AG10803 (cell line): Measurements from ENCODE around the gene DNAJC27.

Experiments used
- DNase-seq: peaks from one replicate; pipeline ENCODE4 v3.0.0; 2010; ENCODE audit warnings: low read depth
- H3K4me3 ChIP-seq: 2 replicates; pipeline ENCODE4 v1.5.1; 2011; ENCODE audit warnings: mild to moderate bottlenecking, low read length, control low read depth
- CTCF ChIP-seq: conservative IDR thresholded peaks from 2 replicates; pipeline ENCODE4 v1.5.1; 2011; ENCODE audit warnings: mild to moderate bottlenecking, low read length, control low read depth, inconsistent platforms

DNAJC27 gene

DNA sequence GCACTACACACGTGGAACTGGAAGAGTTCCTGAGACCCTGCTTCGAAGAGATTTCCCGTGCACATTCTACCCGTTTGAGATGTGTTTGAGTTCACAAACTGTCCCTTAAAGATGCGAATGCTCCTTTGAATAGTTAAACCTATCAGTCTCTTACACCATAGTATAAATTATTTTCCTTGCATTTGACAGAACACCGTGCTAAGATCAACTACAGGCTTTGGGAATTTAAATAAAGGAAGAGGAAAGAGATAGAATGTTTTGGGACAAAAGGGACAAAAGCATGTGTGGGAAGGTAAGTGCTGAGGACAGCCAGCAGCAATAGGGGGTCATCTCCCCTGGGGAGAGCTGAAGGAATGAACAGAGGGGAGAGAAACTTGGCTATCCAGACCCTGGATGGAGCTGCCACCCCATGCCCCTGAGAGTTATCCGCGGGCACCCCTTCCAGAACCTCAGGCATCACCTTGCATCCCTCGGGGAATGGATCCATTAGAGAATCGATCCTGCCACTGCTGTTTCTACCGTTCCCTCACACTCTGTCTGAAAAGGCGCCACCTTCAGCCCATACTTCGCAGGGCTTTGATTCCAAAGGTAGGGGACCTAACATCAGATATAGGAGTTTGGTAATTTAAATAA, 50.8 kb downstream of the DNAJC27 start:
- peak; percentile 26 for TF ChIP-seq CTCF
- H3K4me3 ChIP-seq: peak overlapping the region; percentile 60
- DNase-seq: no peak

- DNase-seq: peak; percentile 51
Measured at GRCh38 chr2:24920098-24920808, 51.5 kb downstream of the DNAJC27 start, which contains the start of gene ADCY3. TSS of gene ADCY3 (minus strand) at chr2:24920237. CDS start at chr2:24918987, 1,250 bp downstream.

DNA sequence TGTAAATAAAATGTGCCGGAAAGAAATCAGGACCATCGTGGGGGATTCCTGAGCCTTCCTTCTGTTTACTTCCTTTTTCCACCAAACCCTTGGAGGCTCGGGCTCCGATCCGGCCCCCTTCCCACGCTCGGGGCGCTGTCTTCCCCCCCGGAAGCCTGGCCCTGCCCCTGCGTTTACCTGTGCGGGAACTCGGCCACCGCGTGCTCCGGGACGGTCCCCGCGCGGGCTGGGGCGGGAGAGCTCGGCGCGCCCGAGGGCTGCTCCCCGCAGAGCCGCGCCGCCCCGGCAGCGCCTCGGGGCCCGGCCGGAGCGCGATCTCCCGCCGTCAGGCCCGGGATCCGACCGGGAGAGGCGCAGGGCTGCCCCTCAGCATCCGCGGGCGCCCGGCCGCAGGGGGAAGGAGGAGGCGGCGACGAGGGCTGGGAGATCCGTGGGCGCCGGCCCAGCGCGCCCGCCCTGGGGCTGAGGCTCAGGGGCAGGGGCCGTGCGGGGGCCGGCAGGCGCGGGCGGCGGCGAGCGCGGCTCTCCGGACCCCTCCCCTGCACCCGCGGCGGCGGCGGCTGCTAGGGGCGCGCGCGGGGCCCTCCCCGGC, 52.2 kb downstream of the DNAJC27 start:
- no peak for DNase-seq
- TF ChIP-seq CTCF: no peak
- H3K4me3 ChIP-seq: peak overlapping the region; percentile 66

More at GRCh38 chr2:24920098-24920808, 51.5 kb downstream of the DNAJC27 start, which contains the start of gene ADCY3:
- peak within 1 kb of the TSS; percentile 66 for H3K4me3 ChIP-seq
- TF ChIP-seq CTCF: no peak

DNA sequence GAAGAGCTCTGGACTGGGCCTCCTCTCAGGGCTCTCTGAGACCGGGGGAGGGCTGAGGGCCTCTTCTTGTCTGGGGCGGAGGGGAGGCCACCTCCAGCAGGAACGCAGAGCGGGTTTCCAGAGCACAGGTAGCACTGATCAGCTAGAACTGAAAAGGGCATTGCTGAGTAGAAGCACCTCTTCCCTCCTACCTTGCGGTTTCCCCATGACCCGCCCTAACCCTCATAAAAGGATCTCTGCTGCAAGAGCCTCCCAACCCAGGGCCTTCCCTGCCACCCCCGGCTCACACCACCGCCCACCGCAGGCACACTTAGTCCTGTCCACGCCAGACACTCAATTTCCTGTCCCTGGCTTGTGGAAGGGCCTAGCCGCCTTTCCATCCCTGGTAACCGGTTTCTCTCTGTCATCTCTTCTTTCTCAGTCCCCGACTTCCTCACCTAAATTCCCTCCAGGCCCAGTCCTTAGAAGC, 52.7 kb downstream of the DNAJC27 start:
- TF ChIP-seq CTCF: no peak
- peak; percentile 31 for DNase-seq
- H3K4me3 ChIP-seq: peak overlapping the region; percentile 66

DNA sequence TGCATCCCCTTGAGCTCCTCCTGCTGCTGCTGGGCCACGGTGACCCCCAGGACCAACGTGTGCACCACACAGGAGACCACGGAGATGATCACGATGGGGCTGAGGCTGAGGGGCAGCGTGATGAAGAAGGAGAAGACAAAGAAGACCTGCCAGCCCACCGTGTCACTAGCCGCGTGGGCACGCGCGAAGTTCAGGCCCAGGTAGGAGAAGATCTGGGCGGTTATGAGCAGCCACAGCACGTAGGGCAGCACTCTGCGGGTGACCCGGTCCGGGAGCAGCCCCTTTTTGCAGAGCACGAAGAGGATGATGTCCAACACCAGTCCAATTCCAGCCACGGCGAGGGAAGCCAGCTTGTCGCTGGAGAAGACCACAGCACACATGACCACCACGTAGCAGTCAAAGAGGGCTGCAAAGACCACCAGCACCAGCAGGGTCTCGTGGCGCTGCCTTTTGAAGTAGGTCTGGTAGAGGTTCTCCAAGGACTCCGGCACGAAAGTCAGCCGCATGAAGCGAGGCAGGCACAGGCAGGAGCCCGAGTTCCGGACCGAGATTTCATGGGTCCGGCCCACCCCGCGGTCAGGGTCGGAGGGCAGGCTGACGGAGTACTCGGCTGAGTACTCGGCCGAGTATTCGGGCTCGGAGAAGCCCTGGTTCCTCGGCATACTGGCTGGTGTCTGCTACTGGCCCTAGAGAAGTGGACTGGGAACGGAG, 53.3 kb downstream of the DNAJC27 start:
- H3K4me3 ChIP-seq: peak overlapping the region; percentile 66
- TF ChIP-seq CTCF: no peak
- DNase-seq: no peak

DNA sequence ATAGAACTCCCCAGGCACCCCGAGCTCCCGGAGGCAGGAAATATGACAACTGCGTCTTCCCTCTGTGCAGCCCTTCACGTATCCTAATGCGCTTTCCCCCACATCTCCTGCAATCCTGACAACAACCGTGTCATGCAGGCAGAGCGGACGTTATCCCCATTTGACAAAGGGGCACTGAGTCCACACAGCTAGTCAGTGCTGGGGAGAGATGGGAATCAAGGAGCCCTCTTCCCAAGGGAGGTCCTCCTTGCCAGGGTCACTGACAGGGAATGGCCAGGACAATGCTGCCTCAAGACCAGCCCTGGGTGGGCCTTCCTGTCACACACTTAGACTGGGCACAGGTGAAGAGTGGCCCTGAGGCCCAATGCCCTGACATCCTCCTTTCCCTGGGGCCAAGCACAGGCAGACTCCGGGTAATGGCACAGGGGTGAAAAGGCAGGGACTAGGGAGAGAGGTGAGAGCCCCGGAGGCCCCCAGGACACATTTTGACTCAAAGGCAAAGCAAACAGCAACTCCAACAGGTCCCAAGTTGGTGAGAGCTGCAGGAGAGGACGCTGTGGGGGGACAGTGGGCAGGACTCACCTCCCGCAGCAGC, 53.9 kb downstream of the DNAJC27 start:
- no peak for TF ChIP-seq CTCF
- H3K4me3 ChIP-seq: no peak overlapping the region

More for the DNA sequence above, 53.9 kb downstream of the DNAJC27 start:
- DNase-seq: no peak
